VCaP (cell line): Measurements from ENCODE around the gene C16orf54.
"Not testable (repeated sequence)": the region's sequence is repeated elsewhere in the genome, so short reads cannot be mapped to it uniquely, and the experiment has no call there.

ENCODE experiments used
- H3K27ac ChIP-seq: fragments of 450-650 bp; 2 replicates; pipeline ENCODE4 v1.5.1; 2017
- CTCF ChIP-seq: fragments of 450-650 bp; conservative IDR thresholded peaks from 2 replicates; pipeline ENCODE4 v1.5.1; 2017; ENCODE audit warnings: mild to moderate bottlenecking, moderate library complexity

Gene C16orf54

GRCh38 chr16:29699324-29700219, 46.2 kb downstream of the C16orf54 start:
- H3K27ac ChIP-seq: no peak overlapping the region

GRCh38 chr16:29698484-29699323, 47.1 kb downstream of the C16orf54 start:
- no peak for TF ChIP-seq CTCF
- no peak overlapping the region for H3K27ac ChIP-seq

More at GRCh38 chr16:29699324-29700219, 46.2 kb downstream of the C16orf54 start:
- TF ChIP-seq CTCF: no peak

GRCh38 chr16:29698042-29698441, 47.7 kb downstream of the C16orf54 start:
- TF ChIP-seq CTCF: no peak
- no peak overlapping the region for H3K27ac ChIP-seq

- TF ChIP-seq CTCF: no peak
- no peak overlapping the region for H3K27ac ChIP-seq
Observed at GRCh38 chr16:29697391-29697790, 48.4 kb downstream of the C16orf54 start.

- no peak overlapping the region for H3K27ac ChIP-seq
Observed at GRCh38 chr16:29696881-29697331, 48.9 kb downstream of the C16orf54 start.

GRCh38 chr16:29695675-29696074, 50.1 kb downstream of the C16orf54 start:
- not testable (repeated sequence) for H3K27ac ChIP-seq

More at GRCh38 chr16:29696881-29697331, 48.9 kb downstream of the C16orf54 start:
- no peak for TF ChIP-seq CTCF

- no peak for TF ChIP-seq CTCF
- H3K27ac ChIP-seq: no peak overlapping the region
Observed at GRCh38 chr16:29694384-29695195, 51.2 kb downstream of the C16orf54 start.

GRCh38 chr16:29692606-29693005, 53.2 kb downstream of the C16orf54 start:
- not testable (repeated sequence) for H3K27ac ChIP-seq
